PC-3 (cell line): ENCODE data around the gene STUM.

Experiments used
- CTCF ChIP-seq: fragments of 300-600 bp; sonication (generic); conservative IDR thresholded peaks from 2 replicates; pipeline ENCODE4 v1.5.1; 2017; ENCODE audit warnings: antibody characterized with exemption, low read depth, mild to moderate bottlenecking, low read length
- EZH2 ChIP-seq: fragments of 300-600 bp; sonication (generic); IDR thresholded peaks from one replicate; pipeline ENCODE4 v1.6.1; 2017; ENCODE audit warnings: antibody characterized with exemption, mild to moderate bottlenecking, low read length; ENCODE audit not compliant: unreplicated experiment

GRCh38 chr1:226639631-226640061 lies 91.1 kb downstream of the STUM start:
- TF ChIP-seq CTCF (no peak), EZH2 (no peak)
